Hepatocyte (in vitro differentiated cells): ENCODE results near the gene HPSE2.

ENCODE experiments used
- CTCF ChIP-seq: fragments of 200-600 bp; sonication (generic); IDR thresholded peaks from 2 replicates; pipeline ENCODE4 v1.5.1; 2016; ENCODE audit warnings: antibody characterized with exemption, mild to moderate bottlenecking; ENCODE audit not compliant: poor library complexity
- EZH2 ChIP-seq: fragments of 200-600 bp; sonication (generic); IDR thresholded peaks from 2 replicates; pipeline ENCODE4 v1.6.1; 2016; ENCODE audit warnings: antibody characterized with exemption, mild to moderate bottlenecking, borderline replicate concordance

GRCh38 chr10:98431016-98431415, 804.6 kb downstream of the HPSE2 start:
- TF ChIP-seq CTCF (no peak), EZH2 (no peak)
